Fibroblast of villous mesenchyme (primary cell): ENCODE results near the gene SERPINC1. TPM values are rescaled to one million over a fixed set of nuclear protein-coding genes. Genes with fewer than 3 reads are reported as not detected.

Source experiments
- DNase-seq: peaks from one replicate; pipeline ENCODE4 v3.0.0-alpha.2; 2010; ENCODE audit warnings: low read depth
- H3K4me3 ChIP-seq: 2 replicates; pipeline ENCODE4 v1.5.1; 2011; ENCODE audit warnings: low read depth, mild to moderate bottlenecking, low read length
- CTCF ChIP-seq: IDR thresholded peaks from 2 replicates; pipeline ENCODE4 v1.5.1; 2012; ENCODE audit warnings: low read depth, mild to moderate bottlenecking, low read length; ENCODE audit not compliant: insufficient read depth
- total RNA-seq: library from RNA; depleted of rRNA; stranded (reverse); fragments of >200 nt; gene quantifications from 2 replicates; pipeline ENCODE4 v1.2.3, GENCODE V29; 2012

SERPINC1 gene
- total RNA-seq, 1 donor, result not detected

- no peak overlapping the region for H3K4me3 ChIP-seq
- peak; percentile 17 for DNase-seq
- peak; percentile 72 for TF ChIP-seq CTCF
Observed at GRCh38 chr1:173914366-173914871, 2.7 kb downstream of the SERPINC1 start.

- no peak overlapping the region for H3K4me3 ChIP-seq
- DNase-seq, result no peak
- TF ChIP-seq CTCF, result no peak
Observed at GRCh38 chr1:173913111-173913510, 4.0 kb downstream of the SERPINC1 start.

- no peak overlapping the region for H3K4me3 ChIP-seq
- no peak for TF ChIP-seq CTCF
Observed at GRCh38 chr1:173903827-173904531, 13.1 kb downstream of the SERPINC1 start.

GRCh38 chr1:173900992-173901391 is 16.1 kb downstream of the SERPINC1 start:
- no peak overlapping the region for H3K4me3 ChIP-seq
- no peak for TF ChIP-seq CTCF
- DNase-seq, result no peak

More at GRCh38 chr1:173903827-173904531, 13.1 kb downstream of the SERPINC1 start:
- DNase-seq, result no peak

GRCh38 chr1:173900427-173900826 is 16.7 kb downstream of the SERPINC1 start:
- no peak for TF ChIP-seq CTCF
- no peak overlapping the region for H3K4me3 ChIP-seq
- DNase-seq, result no peak

- no peak for TF ChIP-seq CTCF
- no peak overlapping the region for H3K4me3 ChIP-seq
- no peak for DNase-seq
Observed at GRCh38 chr1:173894189-173894588, 22.9 kb downstream of the SERPINC1 start.
